Measurements from ENCODE around the gene AK4.

GRCh38 chr1:65254320-65255034, 106.5 kb downstream of the AK4 start:
- TF ChIP-seq POLR2A (IDR thresholded peaks at IDR 0.05) (peak; percentile 57 to 64), CTCF (IDR thresholded peaks at IDR 0.05 in 4 of 5, conservative IDR thresholded peaks at IDR 0.05 in 1 of 5) (peak in 1 of 5 experiments; percentile 20)
